ENCODE measurements around the gene AMZ2.
"Not testable (repeated sequence)": the region's sequence is repeated elsewhere in the genome, so short reads cannot be mapped to it uniquely, and the experiment has no call there.

AMZ2 gene

GRCh38 chr17:68220786-68221185 lies 27.1 kb upstream of the AMZ2 start:
- DNase-seq: not testable (repeated sequence)

GRCh38 chr17:68221786-68222185 lies 26.1 kb upstream of the AMZ2 start:
- DNase-seq: no peak

GRCh38 chr17:68222606-68223005 lies 25.2 kb upstream of the AMZ2 start:
- DNase-seq: no peak

- DNase-seq: not testable (repeated sequence)
Measured at GRCh38 chr17:68225055-68225454, 22.8 kb upstream of the AMZ2 start.

- not testable (repeated sequence) for DNase-seq
Measured at GRCh38 chr17:68228039-68228680, 19.7 kb upstream of the AMZ2 start.

- no peak for DNase-seq
Measured at GRCh38 chr17:68228817-68229570, 18.8 kb upstream of the AMZ2 start.

- no peak for DNase-seq
Measured at GRCh38 chr17:68229619-68230018, 18.2 kb upstream of the AMZ2 start.

- DNase-seq: not testable (repeated sequence)
Measured at GRCh38 chr17:68231131-68231530, 16.7 kb upstream of the AMZ2 start.

- DNase-seq: no peak
Measured at GRCh38 chr17:68231541-68231940, 16.3 kb upstream of the AMZ2 start.

GRCh38 chr17:68232741-68233140 lies 15.1 kb upstream of the AMZ2 start:
- DNase-seq: not testable (repeated sequence)

GRCh38 chr17:68234726-68235335 lies 13.0 kb upstream of the AMZ2 start:
- peak; percentile 32 for DNase-seq

- DNase-seq: not testable (repeated sequence)
Measured at GRCh38 chr17:68235336-68235791, 12.5 kb upstream of the AMZ2 start.

- not testable (repeated sequence) for DNase-seq
Measured at GRCh38 chr17:68237369-68238163, 10.3 kb upstream of the AMZ2 start.

GRCh38 chr17:68238164-68238870 lies 9.5 kb upstream of the AMZ2 start:
- no peak for DNase-seq

GRCh38 chr17:68238871-68239253 lies 9.0 kb upstream of the AMZ2 start:
- no peak for DNase-seq

GRCh38 chr17:68239632-68240366 lies 8.0 kb upstream of the AMZ2 start:
- no peak for DNase-seq

GRCh38 chr17:68246271-68247028 lies 1.4 kb upstream of the AMZ2 start:
- DNase-seq: no peak

- no peak for DNase-seq
Measured at GRCh38 chr17:68248199-68248825, 469 bp downstream of the AMZ2 start.

GRCh38 chr17:68248891-68249290 lies 1.0 kb downstream of the AMZ2 start:
- no peak for DNase-seq

GRCh38 chr17:68249354-68249765 lies 1.5 kb downstream of the AMZ2 start:
- DNase-seq: no peak
